Activated T-cell treated with anti-CD3 and anti-CD28 coated beads, Interleukin-2, amount 50 U/mL, for 24 hours (primary cell): ENCODE results near the gene GLG1.
A peak's percentile ranks its signal among the peaks of the same experiment; 100 is the strongest.
"Not testable (repeated sequence)": the region's sequence is repeated elsewhere in the genome, so short reads cannot be mapped to it uniquely, and the experiment has no call there.

ENCODE experiments used
- DNase-seq: peaks from one replicate; pipeline ENCODE4 v3.0.0-alpha.2; 2020
- H3K27ac Mint-ChIP-seq: 2 replicates; pipeline ENCODE4 v1.8.0; 2020; ENCODE audit warnings: mild to moderate bottlenecking, mixed read lengths
- H3K27me3 Mint-ChIP-seq: 2 replicates; pipeline ENCODE4 v1.8.0; 2020; ENCODE audit warnings: mixed read lengths
- H3K36me3 Mint-ChIP-seq: 2 replicates; pipeline ENCODE4 v1.8.0; 2020; ENCODE audit warnings: low read depth, mixed read lengths
- H3K4me1 Mint-ChIP-seq: 2 replicates; pipeline ENCODE4 v1.8.0; 2020; ENCODE audit warnings: low read depth, mixed read lengths
- H3K4me3 Mint-ChIP-seq: 2 replicates; pipeline ENCODE4 v1.8.0; 2020; ENCODE audit warnings: mild to moderate bottlenecking, moderate library complexity, mixed read lengths
- H3K9me3 Mint-ChIP-seq: 2 replicates; pipeline ENCODE4 v1.8.0; 2020; ENCODE audit warnings: mixed read lengths

Gene GLG1

GRCh38 chr16:74406600-74407361 lies 200.1 kb downstream of the GLG1 start:
- DNase-seq, result peak; percentile 31
- not testable (repeated sequence) for H3K27ac Mint-ChIP-seq, H3K36me3 Mint-ChIP-seq, H3K4me3 Mint-ChIP-seq, H3K4me1 Mint-ChIP-seq, H3K27me3 Mint-ChIP-seq, H3K9me3 Mint-ChIP-seq

- H3K9me3 Mint-ChIP-seq, DNase-seq, H3K36me3 Mint-ChIP-seq, H3K27ac Mint-ChIP-seq, H3K27me3 Mint-ChIP-seq, H3K4me3 Mint-ChIP-seq, H3K4me1 Mint-ChIP-seq: not testable (repeated sequence)
These were observed 202.6 kb downstream of the GLG1 start for GRCh38 chr16:74404148-74404933.

DNA sequence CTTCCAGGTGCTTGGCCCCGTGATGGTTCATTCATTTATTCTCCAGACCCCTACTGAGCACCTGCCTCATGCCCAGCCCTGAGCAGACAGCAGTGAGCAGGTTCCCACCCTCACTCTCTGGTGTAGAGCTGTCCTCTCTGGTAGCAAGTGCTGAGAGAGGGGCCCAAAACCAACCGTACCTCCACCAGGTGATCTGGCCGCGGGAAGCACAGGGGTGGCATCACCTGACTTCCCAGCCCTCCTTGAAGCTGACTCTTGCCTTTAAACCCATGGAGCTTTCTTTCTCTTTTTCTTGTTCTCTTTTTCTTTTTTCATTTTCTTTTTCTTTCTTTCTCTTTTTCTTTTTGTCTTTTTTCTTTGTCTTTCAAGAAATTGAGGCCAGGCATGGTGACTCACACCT lies 206.7 kb downstream of the GLG1 start:
- not testable (repeated sequence) for H3K27me3 Mint-ChIP-seq, H3K4me3 Mint-ChIP-seq, H3K9me3 Mint-ChIP-seq, H3K36me3 Mint-ChIP-seq, H3K4me1 Mint-ChIP-seq, DNase-seq, H3K27ac Mint-ChIP-seq

DNA sequence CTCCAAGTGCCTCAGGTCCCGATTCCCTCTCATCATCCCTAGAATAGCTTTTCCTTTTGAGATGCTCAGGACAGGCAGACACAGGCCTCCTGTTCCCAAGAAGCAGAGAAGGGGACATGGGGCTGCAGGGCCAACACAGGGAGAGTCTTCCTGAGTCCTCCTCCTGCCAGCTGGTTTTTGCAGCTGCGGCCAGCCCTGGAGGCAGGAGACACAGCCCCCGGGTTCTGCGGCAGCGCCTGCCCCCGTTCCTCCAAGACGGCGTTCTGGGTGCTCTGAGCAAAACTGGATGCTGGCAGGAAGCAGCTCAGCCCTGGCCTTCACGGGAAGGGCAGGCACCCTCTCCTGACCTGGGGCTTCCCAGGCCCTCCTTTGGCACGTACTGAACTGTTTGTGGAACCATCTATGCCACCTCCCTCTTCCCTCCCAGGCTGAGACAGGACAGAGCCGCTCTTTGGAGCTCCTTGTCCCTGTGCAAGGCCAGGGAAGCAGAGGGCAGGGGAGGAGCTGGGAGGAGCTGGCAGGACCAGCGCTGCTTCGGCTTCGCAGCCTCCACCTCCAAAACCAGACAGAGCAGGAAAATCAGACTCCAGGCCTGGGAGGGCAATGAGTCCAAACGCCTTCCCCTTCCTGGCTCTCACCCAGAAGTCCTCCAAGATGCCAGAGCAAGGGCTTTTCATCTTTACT lies 208.6 kb downstream of the GLG1 start:
- not testable (repeated sequence) for H3K4me3 Mint-ChIP-seq, H3K9me3 Mint-ChIP-seq, H3K4me1 Mint-ChIP-seq, H3K36me3 Mint-ChIP-seq, DNase-seq, H3K27me3 Mint-ChIP-seq, H3K27ac Mint-ChIP-seq
